Esophagus muscularis mucosa (tissue), 4 donors: ENCODE data around the gene TUBA4A. TPM values are rescaled to one million over a fixed set of nuclear protein-coding genes. Genes with fewer than 3 reads are reported as not detected.

ENCODE experiments used
- DNase-seq: peaks from one replicate; pipeline ENCODE4 v3.0.0-alpha.2; 2017; ENCODE audit errors: extremely low spot score
- H3K27ac ChIP-seq, 4 donors: fragments of 200-600 bp; sonication (generic); replicated peaks in 1 of 4; 1 replicate in 3 of 4; 2 replicates in 1 of 4; pipeline ENCODE4 v1.5.1; 2016 to 2019; ENCODE audit warnings: mild to moderate bottlenecking in 1 of 4
- H3K27me3 ChIP-seq, 4 donors: fragments of 200-600 bp; sonication (generic); one replicate each; pipeline versions ENCODE4 v1.5.1 to v1.6.0; 2016 to 2019
- H3K36me3 ChIP-seq, 4 donors: fragments of 200-600 bp; sonication (generic); one replicate each; pipeline ENCODE4 v1.5.1; 2016 to 2019
- H3K4me1 ChIP-seq, 4 donors: fragments of 200-600 bp; sonication (generic); one replicate each; pipeline ENCODE4 v1.5.1; 2016 to 2019
- H3K4me3 ChIP-seq, 4 donors: fragments of 200-600 bp; sonication (generic); 1 replicate in 2 of 4; 2 replicates in 2 of 4; pipeline ENCODE4 v1.5.1; 2016 to 2019; ENCODE audit warnings: mild to moderate bottlenecking in 4 of 4, moderate library complexity in 1 of 4
- H3K9me3 ChIP-seq, 4 donors: fragments of 200-600 bp; sonication (generic); 1 replicate in 3 of 4; 2 replicates in 1 of 4; pipeline ENCODE4 v1.5.1; 2016 to 2019
- EP300 ChIP-seq: sonication (generic); formaldehyde crosslinking; IDR thresholded peaks from one replicate; pipeline ENCODE4 v1.6.1; 2017; ENCODE audit warnings: antibody characterized with exemption
- POLR2A ChIP-seq: fragments of 450-650 bp; IDR thresholded peaks from one replicate; pipeline ENCODE4 v1.6.1; 2017; ENCODE audit warnings: antibody characterized with exemption, moderate library complexity, mild to moderate bottlenecking, low read depth
- POLR2AphosphoS5 ChIP-seq, 2 donors: sonication (generic); formaldehyde crosslinking; IDR thresholded peaks; one replicate each; pipeline ENCODE4 v1.6.1; 2017; ENCODE audit warnings: antibody characterized with exemption in 2 of 2
- WGBS: methylation state at CpG from one replicate; pipeline ENCODE4 v1.1.5; 2018; 5-methylcytosine and 5-hydroxymethylcytosine counted together
- intact Hi-C: fragments of 100-400 bp; cut with DNase I; formaldehyde crosslinking; loops from one replicate; pipeline ENCODE4 v1.15.1; 2023
- total RNA-seq, 4 donors: library from RNA; depleted of rRNA; stranded (reverse); fragments of >200 nt; gene quantifications; one replicate each; pipeline versions ENCODE4 v1.1.0 to v1.2.1, GENCODE V29; 2016
- TF ChIP-seq, protein P1 (sequence below), 3 experiments: fragments of 200-600 bp in 2 of 3; fragments of 450-650 bp in 1 of 3; sonication (generic) in 2 of 3; IDR thresholded peaks; one replicate each; pipeline ENCODE4 v1.5.1; 2017 to 2019; ENCODE audit warnings: antibody characterized with exemption in 3 of 3, mild to moderate bottlenecking in 2 of 3, moderate library complexity in 1 of 3

Gene TUBA4A
- total RNA-seq, 4 donors from 2014 or later: 44.2 to 132 (median 74.4) TPM

DNA sequence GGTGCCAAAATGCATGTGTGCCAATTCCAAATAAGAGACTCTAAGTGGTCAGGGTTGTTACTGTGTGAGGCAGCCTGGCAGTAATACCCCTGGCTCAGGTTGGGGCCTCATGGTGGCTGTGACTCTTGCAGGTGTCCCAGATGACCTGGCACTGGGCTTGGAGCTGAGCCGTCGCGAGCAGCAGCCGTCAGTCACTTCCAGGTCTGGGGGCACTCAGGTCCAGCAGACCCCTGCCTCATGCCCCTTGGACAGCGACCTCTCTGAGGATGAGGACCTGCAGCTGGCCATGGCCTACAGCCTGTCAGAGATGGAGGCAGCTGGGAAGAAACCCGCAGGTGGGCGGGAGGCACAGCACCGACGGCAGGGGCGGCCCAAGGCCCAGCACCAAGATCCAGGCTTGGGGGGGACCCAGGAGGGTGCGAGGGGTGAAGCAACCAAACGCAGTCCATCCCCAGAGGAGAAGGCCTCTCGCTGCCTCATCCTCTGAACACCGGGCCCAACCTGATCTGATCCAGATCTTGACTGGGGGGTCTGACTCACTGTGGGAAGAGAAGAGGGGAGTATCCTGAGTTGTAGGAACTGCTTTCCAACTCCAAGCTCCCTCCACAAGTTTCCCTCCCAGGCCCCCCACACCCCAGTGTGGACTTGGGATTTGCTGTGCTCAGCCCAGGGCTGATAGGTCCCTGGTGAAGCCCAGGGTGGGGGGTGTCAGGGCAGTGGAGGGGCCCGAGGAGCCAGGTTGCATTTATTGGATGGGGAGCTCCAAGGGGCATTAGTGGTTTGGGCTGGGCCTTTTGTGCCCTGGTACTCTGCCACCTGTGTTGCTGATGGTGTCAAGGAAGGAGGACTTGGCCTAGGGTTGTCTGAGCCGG lies 31.0 kb upstream of the TUBA4A start:
- no peaks in the 10 kb centered on the region for H3K9me3 ChIP-seq
- H3K27ac ChIP-seq: peak overlapping the region in 1 of 4 donors; percentile 52
- H3K4me1 ChIP-seq: peaks cover 22 to 70% (median 59%) of the 10 kb centered on the region in 4 donors
- intact Hi-C loops: no loop called here
- H3K4me3 ChIP-seq: no peak overlapping the region
- TF ChIP-seq POLR2AphosphoS5 (IDR thresholded peaks at IDR 0.05): no peak
- TF ChIP-seq EP300: no peak
- TF ChIP-seq, protein P1, sequence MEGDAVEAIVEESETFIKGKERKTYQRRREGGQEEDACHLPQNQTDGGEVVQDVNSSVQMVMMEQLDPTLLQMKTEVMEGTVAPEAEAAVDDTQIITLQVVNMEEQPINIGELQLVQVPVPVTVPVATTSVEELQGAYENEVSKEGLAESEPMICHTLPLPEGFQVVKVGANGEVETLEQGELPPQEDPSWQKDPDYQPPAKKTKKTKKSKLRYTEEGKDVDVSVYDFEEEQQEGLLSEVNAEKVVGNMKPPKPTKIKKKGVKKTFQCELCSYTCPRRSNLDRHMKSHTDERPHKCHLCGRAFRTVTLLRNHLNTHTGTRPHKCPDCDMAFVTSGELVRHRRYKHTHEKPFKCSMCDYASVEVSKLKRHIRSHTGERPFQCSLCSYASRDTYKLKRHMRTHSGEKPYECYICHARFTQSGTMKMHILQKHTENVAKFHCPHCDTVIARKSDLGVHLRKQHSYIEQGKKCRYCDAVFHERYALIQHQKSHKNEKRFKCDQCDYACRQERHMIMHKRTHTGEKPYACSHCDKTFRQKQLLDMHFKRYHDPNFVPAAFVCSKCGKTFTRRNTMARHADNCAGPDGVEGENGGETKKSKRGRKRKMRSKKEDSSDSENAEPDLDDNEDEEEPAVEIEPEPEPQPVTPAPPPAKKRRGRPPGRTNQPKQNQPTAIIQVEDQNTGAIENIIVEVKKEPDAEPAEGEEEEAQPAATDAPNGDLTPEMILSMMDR (IDR thresholded peaks at IDR 0.05): no peak
- no peak for TF ChIP-seq POLR2A
- H3K36me3 ChIP-seq: peaks cover 23 to 65% (median 61%) of the 10 kb centered on the region in 4 donors
- 79% methylated on average over 15 of the region's 16 CpGs for WGBS
- H3K27me3 ChIP-seq: no peaks in the 10 kb centered on the region
- no peak for DNase-seq

DNA sequence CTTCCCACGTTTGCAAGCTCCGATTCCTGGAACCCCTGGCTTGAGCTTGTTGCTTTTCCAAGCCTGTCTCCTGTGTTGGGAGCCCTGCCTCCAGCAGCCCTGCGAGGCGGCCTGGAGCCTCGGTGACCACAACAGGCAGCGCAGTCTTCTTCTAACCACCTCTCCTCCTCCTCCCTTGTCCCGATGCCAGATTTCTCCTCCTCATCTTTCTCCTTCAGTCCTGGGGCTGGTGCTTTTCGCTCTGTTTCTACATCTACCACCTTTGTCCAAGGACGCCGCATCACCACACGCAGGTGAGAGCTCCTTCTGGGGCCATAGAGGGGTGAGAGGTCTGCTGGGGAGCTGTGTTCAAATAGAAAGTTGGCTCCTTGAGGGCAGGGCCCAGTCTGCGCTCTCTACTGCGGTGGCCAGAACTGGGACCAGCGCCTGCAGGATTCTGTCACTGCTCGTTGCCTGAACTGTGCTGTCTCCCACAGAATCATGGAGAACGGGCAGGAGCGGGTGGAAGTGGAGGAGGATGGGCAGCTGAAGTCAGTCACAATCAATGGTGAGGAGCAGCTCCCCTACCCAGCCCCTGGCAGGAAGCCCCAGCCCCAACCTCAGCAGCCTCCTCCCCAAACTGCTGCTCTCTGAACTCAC lies 29.3 kb upstream of the TUBA4A start:
- WGBS: 89% methylated on average over 17 of the region's 17 CpGs
- H3K36me3 ChIP-seq: peaks cover 23 to 65% (median 61%) of the 10 kb centered on the region in 4 donors
- peak overlapping the region in 2 of 4 donors; percentile 21 to 39 for H3K27ac ChIP-seq
- H3K4me1 ChIP-seq: peaks cover 25 to 69% (median 60%) of the 10 kb centered on the region in 4 donors
- intact Hi-C loops: no loop called here
- H3K4me3 ChIP-seq: no peak overlapping the region
- H3K27me3 ChIP-seq: no peaks in the 10 kb centered on the region
- H3K9me3 ChIP-seq: no peaks in the 10 kb centered on the region
- no peak for DNase-seq
- TF ChIP-seq POLR2A (no peak), POLR2AphosphoS5 (IDR thresholded peaks at IDR 0.05) (no peak), EP300 (no peak)
- TF ChIP-seq, protein P1 (IDR thresholded peaks at IDR 0.05): no peak

DNA sequence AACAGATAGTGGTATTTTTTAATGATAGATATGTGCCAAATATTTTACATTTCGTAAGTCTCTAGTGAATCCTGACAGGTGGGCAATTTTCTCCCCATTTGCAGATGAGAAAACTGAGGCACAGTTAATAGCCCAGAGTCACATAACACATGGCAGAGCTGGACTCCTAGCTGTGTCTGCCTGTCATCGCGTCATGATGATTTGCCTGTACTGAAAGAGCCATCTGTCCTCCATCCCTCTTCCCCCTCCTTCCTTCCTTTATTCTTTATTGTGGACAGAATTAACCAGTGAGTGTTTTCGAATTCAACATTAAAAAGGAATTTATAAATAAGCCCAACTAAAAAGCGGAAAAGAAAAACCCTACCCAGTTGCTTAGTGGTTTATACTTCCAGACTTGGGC lies 28.7 kb upstream of the TUBA4A start:
- Histone ChIP-seq H3K4me3 (no peak overlapping the region), H3K36me3 (peaks cover 23 to 65% (median 61%) of the 10 kb centered on the region in 4 donors), H3K27ac (peak overlapping the region in 1 of 4 donors; percentile 98), H3K9me3 (no peaks in the 10 kb centered on the region), H3K4me1 (peaks cover 31 to 76% (median 67%) of the 10 kb centered on the region in 4 donors), H3K27me3 (no peaks in the 10 kb centered on the region)
- TF ChIP-seq, protein P1 (IDR thresholded peaks at IDR 0.05): no peak
- TF ChIP-seq POLR2A: no peak
- no peak for TF ChIP-seq EP300
- no peak for TF ChIP-seq POLR2AphosphoS5 (IDR thresholded peaks at IDR 0.05)
- no peak for DNase-seq
- intact Hi-C loops: no loop called here
- 85% methylated on average over 5 of the region's 5 CpGs for WGBS

DNA sequence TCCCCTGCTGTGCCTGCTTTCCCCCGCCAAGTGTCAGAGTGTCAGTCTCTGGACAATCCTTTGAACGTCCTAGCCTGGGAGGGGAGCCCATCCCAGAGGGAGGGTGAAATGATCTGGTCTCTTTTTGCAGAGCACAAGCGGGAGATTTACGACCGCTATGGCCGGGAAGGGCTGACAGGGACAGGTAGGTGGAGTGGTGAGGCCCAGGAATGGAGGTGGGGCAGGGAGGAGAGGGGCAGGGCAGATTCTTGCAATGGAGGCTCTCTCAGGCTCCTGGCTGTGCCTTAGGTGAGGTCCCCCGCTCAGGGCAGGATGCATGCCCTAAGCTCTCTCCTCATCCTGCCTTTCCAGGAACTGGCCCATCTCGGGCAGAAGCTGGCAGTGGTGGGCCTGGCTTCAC lies 27.9 kb upstream of the TUBA4A start:
- no peak for DNase-seq
- no peak overlapping the region for H3K4me3 ChIP-seq
- peak overlapping the region in 3 of 4 donors; percentile 13 to 98 (median 96) for H3K27ac ChIP-seq
- intact Hi-C loops: no loop called here
- no peaks in the 10 kb centered on the region for H3K9me3 ChIP-seq
- no peaks in the 10 kb centered on the region for H3K27me3 ChIP-seq
- peaks cover 31 to 73% (median 64%) of the 10 kb centered on the region in 4 donors for H3K4me1 ChIP-seq
- TF ChIP-seq POLR2A (no peak), EP300 (no peak), POLR2AphosphoS5 (IDR thresholded peaks at IDR 0.05) (no peak)
- TF ChIP-seq, protein P1 (IDR thresholded peaks at IDR 0.05): no peak
- 87% methylated on average over 8 of the region's 8 CpGs for WGBS
- H3K36me3 ChIP-seq: peaks cover 23 to 63% (median 60%) of the 10 kb centered on the region in 4 donors
